ENCODE results near the gene TAS2R60. TPM values are rescaled to one million over a fixed set of nuclear protein-coding genes. Genes with fewer than 3 reads are reported as not detected.

The TAS2R60 gene
- total and polyA plus RNA-seq, 4 donors, result 0.50 TPM; not detected in 3

GRCh38 chr7:143451746-143452145 is 8.5 kb downstream of the TAS2R60 start:
- DNase-seq (ENCODE audit: low spot score), result no peak
- no peak overlapping the region for H3K9ac ChIP-seq (ENCODE audit: low read depth in 1 of 2, low read length in 2 of 2)
- H3K9me3 ChIP-seq (ENCODE audit: control insufficient read depth in 4 of 4, low read length in 3 of 4), result no peaks in the 10 kb centered on the region

More at GRCh38 chr7:143451746-143452145, 8.5 kb downstream of the TAS2R60 start:
- 56% methylated on average over 1 of the region's 1 CpG for WGBS
- Histone ChIP-seq H3K27me3 (ENCODE audit: control insufficient read depth in 4 of 4, insufficient read depth in 4 of 4, low read length in 3 of 4) (no peaks in the 10 kb centered on the region), H3K36me3 (ENCODE audit: control insufficient read depth in 4 of 4, insufficient read depth in 3 of 4, low read depth in 1 of 4, low read length in 3 of 4) (no peaks in the 10 kb centered on the region), H3K4me1 (ENCODE audit: control insufficient read depth in 4 of 4, insufficient read depth in 4 of 4, low read length in 3 of 4) (no peaks in the 10 kb centered on the region), H3K27ac (ENCODE audit: low read depth in 1 of 2, low read length in 2 of 2) (no peak overlapping the region), H3K4me3 (ENCODE audit: low read depth in 1 of 3, low read length in 3 of 3) (no peak overlapping the region)
- TF ChIP-seq NR2F2 (IDR thresholded peaks at IDR 0.05) (no peak), CTCF (IDR thresholded peaks at IDR 0.05; ENCODE audit: low read depth, low read length, missing input control) (no peak), HNF4G (IDR thresholded peaks at IDR 0.05) (no peak), FOXA2 (IDR thresholded peaks at IDR 0.05) (no peak), JUND (IDR thresholded peaks at IDR 0.05) (no peak), RAD21 (IDR thresholded peaks at IDR 0.05) (no peak), FOXA1 (IDR thresholded peaks at IDR 0.05) (no peak), ATF3 (IDR thresholded peaks at IDR 0.05) (no peak), ZBTB33 (IDR thresholded peaks at IDR 0.05) (no peak), RXRA (IDR thresholded peaks at IDR 0.05) (no peak), EGR1 (IDR thresholded peaks at IDR 0.05; ENCODE audit: low read depth in 2 of 2) (no peak), GABPA (IDR thresholded peaks at IDR 0.05 in 1 of 2, conservative IDR thresholded peaks at IDR 0.05 in 1 of 2) (no peak), MAX (IDR thresholded peaks at IDR 0.05) (no peak), REST (IDR thresholded peaks at IDR 0.05) (no peak), SP1 (IDR thresholded peaks at IDR 0.05) (no peak), YY1 (IDR thresholded peaks at IDR 0.05) (no peak), HNF4A (conservative IDR thresholded peaks at IDR 0.05) (no peak), TAF1 (conservative IDR thresholded peaks at IDR 0.05) (no peak)

Data from liver (tissue), 9 donors.